Neuronal stem cell (in vitro differentiated cells): ENCODE data around the gene ZNF469.

ENCODE experiments used
- DNase-seq: peaks from one replicate; pipeline ENCODE4 v3.0.0-alpha.2; 2013; ENCODE audit warnings: low spot score
- H2AFZ ChIP-seq: one replicate; pipeline ENCODE4 v1.6.1; 2013; ENCODE audit warnings: mild to moderate bottlenecking, low read length, inconsistent platforms
- H2AK5ac ChIP-seq: 2 replicates; pipeline ENCODE4 v1.6.1; 2013; ENCODE audit warnings: low read depth, mild to moderate bottlenecking, inconsistent platforms, low read length, moderate library complexity, mixed read lengths
- H2BK120ac ChIP-seq: 2 replicates; pipeline ENCODE4 v1.6.1; 2013; ENCODE audit warnings: low read depth, mild to moderate bottlenecking, inconsistent platforms, low read length, moderate library complexity, mixed read lengths
- H2BK12ac ChIP-seq: one replicate; pipeline ENCODE4 v1.6.1; 2013; ENCODE audit warnings: low read length, inconsistent platforms
- H2BK15ac ChIP-seq: 2 replicates; pipeline ENCODE4 v1.6.1; 2013; ENCODE audit warnings: mild to moderate bottlenecking, low read length, inconsistent platforms, mixed read lengths
- H2BK5ac ChIP-seq: one replicate; pipeline ENCODE4 v1.6.1; 2013; ENCODE audit warnings: inconsistent platforms, mild to moderate bottlenecking, low read length, moderate library complexity
- H3K14ac ChIP-seq: one replicate; pipeline ENCODE4 v1.6.1; 2013; ENCODE audit warnings: low read length, inconsistent platforms
- H3K18ac ChIP-seq: 2 replicates; pipeline ENCODE4 v1.6.1; 2013; ENCODE audit warnings: low read length, inconsistent platforms
- H3K23ac ChIP-seq: 2 replicates; pipeline ENCODE4 v1.6.1; 2013; ENCODE audit warnings: low read depth, mild to moderate bottlenecking, mixed read lengths, low read length, inconsistent platforms; ENCODE audit not compliant: poor library complexity
- H3K27ac ChIP-seq: replicated peaks from 3 replicates; pipeline ENCODE4 v1.5.1; 2013; ENCODE audit warnings: low read length, inconsistent platforms
- H3K27me3 ChIP-seq, 3 experiments: 2 replicates each; pipeline ENCODE4 v1.6.1; 2013; ENCODE audit warnings: low read length in 3 of 3, mild to moderate bottlenecking in 2 of 3, inconsistent platforms in 1 of 3, low read depth in 1 of 3, mixed read lengths in 1 of 3, moderate library complexity in 1 of 3; ENCODE audit not compliant: control insufficient read depth in 3 of 3, insufficient read depth in 3 of 3
- H3K36me3 ChIP-seq, 2 donors: replicated peaks in 1 of 2; 2 replicates each; pipeline ENCODE4 v1.6.1; 2013; ENCODE audit warnings: low read length in 2 of 2; ENCODE audit not compliant: control insufficient read depth in 2 of 2, insufficient read depth in 2 of 2
- H3K4ac ChIP-seq: 2 replicates; pipeline ENCODE4 v1.6.1; 2013; ENCODE audit warnings: inconsistent platforms, mild to moderate bottlenecking, low read length, moderate library complexity
- H3K4me1 ChIP-seq, 2 donors: 1 replicate in 1 of 2; 2 replicates in 1 of 2; pipeline ENCODE4 v1.6.1; 2013; ENCODE audit warnings: low read length in 2 of 2, low read depth in 1 of 2; ENCODE audit not compliant: control insufficient read depth in 2 of 2, insufficient read depth in 1 of 2
- H3K4me2 ChIP-seq: one replicate; pipeline ENCODE4 v1.6.1; 2013; ENCODE audit warnings: mild to moderate bottlenecking, low read length, inconsistent platforms; ENCODE audit not compliant: insufficient read depth, poor library complexity, severe bottlenecking
- H3K4me3 ChIP-seq, 2 donors: 2 replicates each; pipeline ENCODE4 v1.5.1; 2013; ENCODE audit warnings: low read length in 2 of 2, mild to moderate bottlenecking in 2 of 2, inconsistent platforms in 1 of 2, moderate library complexity in 1 of 2
- H3K79me1 ChIP-seq: one replicate; pipeline ENCODE4 v1.6.1; 2013; ENCODE audit warnings: low read depth, mild to moderate bottlenecking, inconsistent platforms, low read length, moderate library complexity
- H3K9ac ChIP-seq: one replicate; pipeline ENCODE4 v1.6.1; 2013; ENCODE audit warnings: mild to moderate bottlenecking, low read depth, low read length, inconsistent platforms; ENCODE audit not compliant: poor library complexity
- H3K9me3 ChIP-seq, 2 donors: replicated peaks in 1 of 2; 2 replicates each; pipeline versions ENCODE3 to v1.6.1; 2013; ENCODE audit warnings: low read length in 2 of 2, mild to moderate bottlenecking in 2 of 2, inconsistent platforms in 1 of 2, low read depth in 1 of 2, mixed read lengths in 1 of 2, moderate library complexity in 1 of 2; ENCODE audit not compliant: control insufficient read depth in 2 of 2, insufficient read depth in 1 of 2
- H4K8ac ChIP-seq: one replicate; pipeline ENCODE4 v1.6.1; 2013; ENCODE audit warnings: low read depth, mild to moderate bottlenecking, inconsistent platforms, low read length, moderate library complexity
- H4K91ac ChIP-seq: one replicate; pipeline ENCODE4 v1.6.1; 2013; ENCODE audit warnings: low read length, low read depth, mild to moderate bottlenecking, inconsistent platforms; ENCODE audit not compliant: poor library complexity
- WGBS, 2 donors: extraction: QIAGEN DNeasy Blood & Tissue Kit; methylation state at CpG; one replicate each; pipeline ENCODE4 v1.1.7; 2013; ENCODE audit warnings: missing lambda C conversion rate in 2 of 2, mixed read lengths in 1 of 2; ENCODE audit not compliant: insufficient read length in 2 of 2, insufficient replicate concordance in 1 of 2; ENCODE audit errors: extremely low coverage in 2 of 2; 5-methylcytosine and 5-hydroxymethylcytosine counted together

ZNF469 gene

GRCh38 chr16:88353691-88354090 lies 29.1 kb upstream of the ZNF469 start:
- DNase-seq = no peak
- H3K9ac ChIP-seq = no peak overlapping the region
- WGBS, 2 donors = no CpG with 5 or more reads among the region's 12 CpGs

GRCh38 chr16:88354229-88355092 lies 28.3 kb upstream of the ZNF469 start:
- Histone ChIP-seq H4K8ac (no peak overlapping the region), H3K27me3 (peaks cover 0 to 13% (median 0%) of the 10 kb centered on the region in 3 experiments)

More at GRCh38 chr16:88353691-88354090, 29.1 kb upstream of the ZNF469 start:
- Histone ChIP-seq H2BK5ac (peak overlapping the region; percentile 77), H3K4me1 (peaks cover 0 to 8% of the 10 kb centered on the region in 2 donors), H3K18ac (no peak overlapping the region), H3K9me3 (peaks cover under 1 to 4% of the 10 kb centered on the region in 2 donors), H4K8ac (peak overlapping the region; percentile 58), H3K27me3 (peaks cover 0 to 13% (median 0%) of the 10 kb centered on the region in 3 experiments), H2AFZ (no peak overlapping the region), H3K23ac (no peak overlapping the region), H3K79me1 (peaks cover 3% of the 10 kb centered on the region), H4K91ac (peak overlapping the region; percentile 11), H2BK120ac (no peak overlapping the region), H2BK15ac (peak overlapping the region; percentile 19), H3K4ac (peak overlapping the region; percentile 84), H2AK5ac (peak overlapping the region; percentile 85), H3K27ac (no peak overlapping the region), H3K4me3 (no peak overlapping the region), H2BK12ac (peak overlapping the region; percentile 34), H3K14ac (no peak overlapping the region), H3K36me3 (no peaks in the 10 kb centered on the region), H3K4me2 (no peak overlapping the region)

GRCh38 chr16:88355093-88355388 lies 27.7 kb upstream of the ZNF469 start:
- H3K27me3 ChIP-seq = peaks cover 0 to 13% (median 0%) of the 10 kb centered on the region in 3 experiments
- H2BK15ac ChIP-seq = no peak overlapping the region
- no peak for DNase-seq
- no peak overlapping the region for H2BK5ac ChIP-seq
- no peak overlapping the region for H2BK12ac ChIP-seq
- H3K27ac ChIP-seq = no peak overlapping the region
- H3K4me2 ChIP-seq = no peak overlapping the region
- H3K9me3 ChIP-seq = peaks cover 2 to 5% of the 10 kb centered on the region in 2 donors
- no CpG with 5 or more reads among the region's 6 CpGs for WGBS, 2 donors
- no peak overlapping the region for H3K4ac ChIP-seq
- no peak overlapping the region for H3K23ac ChIP-seq
- no peak overlapping the region for H4K8ac ChIP-seq
- peak overlapping the region; percentile 3 for H3K18ac ChIP-seq
- H2BK120ac ChIP-seq = no peak overlapping the region
- no peaks in the 10 kb centered on the region for H3K79me1 ChIP-seq
- no peaks in the 10 kb centered on the region for H3K36me3 ChIP-seq
- H3K9ac ChIP-seq = no peak overlapping the region
- no peak overlapping the region for H2AK5ac ChIP-seq
- H4K91ac ChIP-seq = no peak overlapping the region
- no peak overlapping the region for H2AFZ ChIP-seq
- no peak overlapping the region for H3K14ac ChIP-seq
- no peak overlapping the region for H3K4me3 ChIP-seq
- peaks cover 0 to 8% of the 10 kb centered on the region in 2 donors for H3K4me1 ChIP-seq

More at GRCh38 chr16:88354229-88355092, 28.3 kb upstream of the ZNF469 start:
- Histone ChIP-seq H3K36me3 (no peaks in the 10 kb centered on the region), H4K91ac (peak overlapping the region; percentile 11), H3K9me3 (peaks cover 3 to 5% of the 10 kb centered on the region in 2 donors), H3K79me1 (no peaks in the 10 kb centered on the region), H2AFZ (no peak overlapping the region), H2BK120ac (no peak overlapping the region), H3K9ac (no peak overlapping the region), H3K4me2 (no peak overlapping the region), H3K4ac (no peak overlapping the region), H2BK15ac (peak overlapping the region; percentile 19), H2AK5ac (peak overlapping the region; percentile 85), H3K27ac (no peak overlapping the region), H3K4me3 (no peak overlapping the region), H3K18ac (peak overlapping the region; percentile 60), H3K4me1 (peaks cover 0 to 8% of the 10 kb centered on the region in 2 donors), H3K23ac (peak overlapping the region; percentile 47), H3K14ac (peak overlapping the region; percentile 47), H2BK5ac (no peak overlapping the region), H2BK12ac (no peak overlapping the region)
- no peak for DNase-seq
- WGBS, 2 donors = no CpG with 5 or more reads among the region's 33 CpGs

GRCh38 chr16:88355389-88356123 lies 27.2 kb upstream of the ZNF469 start:
- no peak overlapping the region for H2BK12ac ChIP-seq
- no peak overlapping the region for H3K4me2 ChIP-seq
- no CpG with 5 or more reads among the region's 28 CpGs for WGBS, 2 donors

More at GRCh38 chr16:88355389-88356123, 27.2 kb upstream of the ZNF469 start:
- peaks cover 0 to 13% (median 0%) of the 10 kb centered on the region in 3 experiments for H3K27me3 ChIP-seq
- no peak overlapping the region for H2AFZ ChIP-seq
- DNase-seq = no peak
- H4K8ac ChIP-seq = no peak overlapping the region
- H4K91ac ChIP-seq = no peak overlapping the region
- H3K4ac ChIP-seq = no peak overlapping the region
- H3K27ac ChIP-seq = no peak overlapping the region
- peaks cover 0 to 8% of the 10 kb centered on the region in 2 donors for H3K4me1 ChIP-seq
- no peaks in the 10 kb centered on the region for H3K36me3 ChIP-seq
- no peak overlapping the region for H2BK5ac ChIP-seq
- H3K9ac ChIP-seq = no peak overlapping the region
- peaks cover 2 to 5% of the 10 kb centered on the region in 2 donors for H3K9me3 ChIP-seq
- no peak overlapping the region for H3K18ac ChIP-seq
- H2AK5ac ChIP-seq = no peak overlapping the region
- H3K14ac ChIP-seq = no peak overlapping the region
- H2BK120ac ChIP-seq = no peak overlapping the region
- H3K79me1 ChIP-seq = no peaks in the 10 kb centered on the region
- H2BK15ac ChIP-seq = no peak overlapping the region
- H3K4me3 ChIP-seq = no peak overlapping the region
- no peak overlapping the region for H3K23ac ChIP-seq
